Spleen (tissue), 7 donors: ENCODE measurements around the gene GADL1.

Source experiments
- CTCF ChIP-seq, 11 experiments: fragments of 200-600 bp in 7 of 11; fragments of 450-650 bp in 4 of 11; sonication (generic) in 4 of 11; IDR thresholded peaks in 8 of 11; conservative IDR thresholded peaks in 3 of 11; 1 replicate in 7 of 11; 2 replicates in 4 of 11; pipeline versions ENCODE4 v1.4.0 to v1.8.0; 2016 to 2021; ENCODE audit warnings: antibody characterized with exemption in 11 of 11, inconsistent platforms in 4 of 11, mild to moderate bottlenecking in 1 of 11
- POLR2A ChIP-seq, 3 donors: fragments of 450-650 bp; IDR thresholded peaks; one replicate each; pipeline ENCODE4 v1.5.1; 2017; ENCODE audit warnings: antibody characterized with exemption in 3 of 3, mild to moderate bottlenecking in 1 of 3
- POLR2AphosphoS5 ChIP-seq, 3 donors: sonication (generic); formaldehyde crosslinking; IDR thresholded peaks; one replicate each; pipeline ENCODE4 v1.5.1; 2017; ENCODE audit warnings: antibody characterized with exemption in 3 of 3
- donor health status: DM: no; HTN: no; CAD: no; lungs with moderate emphysema.
- donor health status: DM: no; HTN: no; CAD: no.
- donor health status: DM: no; HTN: no; CAD: no.

DNA sequence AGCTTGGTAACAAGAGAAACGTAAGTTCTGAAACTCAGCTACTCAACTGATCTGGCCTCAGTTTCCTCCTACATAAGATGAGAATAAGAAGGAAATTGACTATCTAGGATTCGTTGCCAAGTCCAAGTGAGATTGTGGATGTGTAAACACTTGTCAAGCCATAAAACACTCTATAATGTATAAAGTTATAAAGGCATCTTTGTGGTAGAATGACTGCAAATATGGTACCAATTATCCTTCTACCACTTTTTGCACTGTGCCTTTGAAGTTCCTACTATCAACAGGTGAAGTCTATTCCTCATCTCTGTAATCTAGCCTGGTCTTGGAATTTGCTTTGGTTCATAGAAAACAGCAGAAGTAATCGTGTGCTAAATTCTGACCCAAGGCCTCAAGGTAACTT lies 138.2 kb downstream of the GADL1 start:
- TF ChIP-seq POLR2A (IDR thresholded peaks at IDR 0.05), result no peak
- TF ChIP-seq CTCF (IDR thresholded peaks at IDR 0.05 in 8 of 11, conservative IDR thresholded peaks at IDR 0.05 in 3 of 11), result no peak
- TF ChIP-seq POLR2AphosphoS5 (IDR thresholded peaks at IDR 0.05), result no peak
